GM18861 (cell line): ENCODE measurements around the gene SRPK3.
"Not testable (repeated sequence)": the region's sequence is repeated elsewhere in the genome, so short reads cannot be mapped to it uniquely, and the experiment has no call there.

Experiments used
- ATAC-seq: cut with Tn5 transposase; IDR thresholded peaks from one replicate; pipeline ENCODE4 v1.9.1; 2021; ENCODE audit not compliant: unreplicated experiment

The SRPK3 gene

GRCh38 chrX:153780678-153781427, at the start of gene SRPK3:
Gene SRPK3, plus strand, starts transcription at chrX:153781041. Its CDS starts 46 bp downstream, at chrX:153781087.
- no peak for ATAC-seq

- no peak for ATAC-seq
Measured at GRCh38 chrX:153731117-153731844, 49.6 kb upstream of the SRPK3 start.

GRCh38 chrX:153731845-153732215, 49.0 kb upstream of the SRPK3 start:
- no peak for ATAC-seq

- ATAC-seq, result no peak
Measured at GRCh38 chrX:153732401-153732800, 48.4 kb upstream of the SRPK3 start.

GRCh38 chrX:153733651-153734240, 47.1 kb upstream of the SRPK3 start:
- no peak for ATAC-seq

- ATAC-seq, result no peak
Measured at GRCh38 chrX:153734871-153735270, 46.0 kb upstream of the SRPK3 start.

- ATAC-seq, result no peak
Measured at GRCh38 chrX:153735274-153735673, 45.6 kb upstream of the SRPK3 start.

- no peak for ATAC-seq
Measured at GRCh38 chrX:153736071-153736820, 44.6 kb upstream of the SRPK3 start.

- ATAC-seq, result no peak
Measured at GRCh38 chrX:153736871-153737441, 43.9 kb upstream of the SRPK3 start.

- ATAC-seq, result no peak
Measured at GRCh38 chrX:153738056-153738605, 42.7 kb upstream of the SRPK3 start.

- ATAC-seq, result no peak
Measured at GRCh38 chrX:153739754-153740486, 40.9 kb upstream of the SRPK3 start.

GRCh38 chrX:153740631-153741222, 40.1 kb upstream of the SRPK3 start:
- no peak for ATAC-seq

- ATAC-seq, result no peak
Measured at GRCh38 chrX:153741446-153741845, 39.4 kb upstream of the SRPK3 start.

GRCh38 chrX:153742111-153742510, 38.7 kb upstream of the SRPK3 start:
- not testable (repeated sequence) for ATAC-seq

- not testable (repeated sequence) for ATAC-seq
Measured at GRCh38 chrX:153742796-153743467, 37.9 kb upstream of the SRPK3 start.

GRCh38 chrX:153743468-153744209, 37.2 kb upstream of the SRPK3 start:
- not testable (repeated sequence) for ATAC-seq

- no peak for ATAC-seq
Measured at GRCh38 chrX:153744210-153745066, 36.4 kb upstream of the SRPK3 start.
